GM18502 (cell line): ENCODE results near the gene SERPINE1.

Source experiments
- ATAC-seq: cut with Tn5 transposase; IDR thresholded peaks from one replicate; pipeline ENCODE4 v1.9.1; 2021; ENCODE audit warnings: mild to moderate bottlenecking; ENCODE audit not compliant: unreplicated experiment, poor library complexity

SERPINE1 gene

GRCh38 chr7:101166909-101167644 is 40.2 kb downstream of the SERPINE1 start:
- ATAC-seq, result no peak

GRCh38 chr7:101167645-101168411 is 40.9 kb downstream of the SERPINE1 start:
- no peak for ATAC-seq

- no peak for ATAC-seq
Observed at GRCh38 chr7:101168412-101169049, 41.6 kb downstream of the SERPINE1 start.

- no peak for ATAC-seq
Observed at GRCh38 chr7:101169110-101169837, 42.4 kb downstream of the SERPINE1 start.

GRCh38 chr7:101169838-101170551 is 43.1 kb downstream of the SERPINE1 start:
- ATAC-seq, result no peak

- no peak for ATAC-seq
Observed at GRCh38 chr7:101170617-101171441, 43.9 kb downstream of the SERPINE1 start.

- ATAC-seq, result no peak
Observed at GRCh38 chr7:101171442-101171837, 44.5 kb downstream of the SERPINE1 start.

- ATAC-seq, result no peak
Observed at GRCh38 chr7:101172005-101172853, 45.3 kb downstream of the SERPINE1 start.

GRCh38 chr7:101172854-101173751 is 46.2 kb downstream of the SERPINE1 start:
- no peak for ATAC-seq

- ATAC-seq, result no peak
Observed at GRCh38 chr7:101173752-101174244, 46.9 kb downstream of the SERPINE1 start.

GRCh38 chr7:101174322-101174854 is 47.5 kb downstream of the SERPINE1 start:
- ATAC-seq, result no peak

- ATAC-seq, result no peak
Observed at GRCh38 chr7:101175664-101176063, 48.8 kb downstream of the SERPINE1 start.

- ATAC-seq, result no peak
Observed at GRCh38 chr7:101177644-101178043, 50.7 kb downstream of the SERPINE1 start.

- ATAC-seq, result no peak
Observed at GRCh38 chr7:101179117-101179516, 52.2 kb downstream of the SERPINE1 start.

- ATAC-seq, result no peak
Observed at GRCh38 chr7:101179713-101180112, 52.8 kb downstream of the SERPINE1 start.

GRCh38 chr7:101180130-101180755 is 53.3 kb downstream of the SERPINE1 start, which contains the start of gene NAT16:
Gene NAT16 (minus strand): TSS chr7:101180293. CDS start chr7:101174807, 5,486 bp downstream.
- ATAC-seq, result no peak
